ENCODE measurements around the gene TMEM9.
A peak's percentile ranks its signal among the peaks of the same experiment; 100 is the strongest.

Gene TMEM9

DNA sequence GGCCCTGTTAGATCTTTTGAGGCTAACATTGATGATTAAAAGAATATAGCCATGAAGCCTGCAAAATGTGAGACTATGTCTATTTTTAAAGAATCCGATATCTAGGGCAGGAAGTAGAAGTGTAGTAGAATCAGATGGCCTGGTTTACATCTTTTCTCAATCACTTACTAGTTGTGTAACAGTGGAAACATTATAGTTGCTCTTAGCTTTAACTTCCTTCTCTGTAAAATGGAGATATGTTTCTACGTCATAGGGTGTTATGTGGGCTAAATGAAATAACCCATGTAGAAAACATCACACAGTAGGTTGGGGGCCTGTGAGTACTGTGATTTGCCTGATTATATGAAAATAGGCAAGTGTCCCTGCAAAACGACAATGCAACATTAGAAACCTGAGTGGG is 31.9 kb upstream of the TMEM9 start:
- TF ChIP-seq, protein P1, sequence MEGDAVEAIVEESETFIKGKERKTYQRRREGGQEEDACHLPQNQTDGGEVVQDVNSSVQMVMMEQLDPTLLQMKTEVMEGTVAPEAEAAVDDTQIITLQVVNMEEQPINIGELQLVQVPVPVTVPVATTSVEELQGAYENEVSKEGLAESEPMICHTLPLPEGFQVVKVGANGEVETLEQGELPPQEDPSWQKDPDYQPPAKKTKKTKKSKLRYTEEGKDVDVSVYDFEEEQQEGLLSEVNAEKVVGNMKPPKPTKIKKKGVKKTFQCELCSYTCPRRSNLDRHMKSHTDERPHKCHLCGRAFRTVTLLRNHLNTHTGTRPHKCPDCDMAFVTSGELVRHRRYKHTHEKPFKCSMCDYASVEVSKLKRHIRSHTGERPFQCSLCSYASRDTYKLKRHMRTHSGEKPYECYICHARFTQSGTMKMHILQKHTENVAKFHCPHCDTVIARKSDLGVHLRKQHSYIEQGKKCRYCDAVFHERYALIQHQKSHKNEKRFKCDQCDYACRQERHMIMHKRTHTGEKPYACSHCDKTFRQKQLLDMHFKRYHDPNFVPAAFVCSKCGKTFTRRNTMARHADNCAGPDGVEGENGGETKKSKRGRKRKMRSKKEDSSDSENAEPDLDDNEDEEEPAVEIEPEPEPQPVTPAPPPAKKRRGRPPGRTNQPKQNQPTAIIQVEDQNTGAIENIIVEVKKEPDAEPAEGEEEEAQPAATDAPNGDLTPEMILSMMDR (IDR thresholded peaks at IDR 0.05; ENCODE audit: low read depth, low read length), result no peak
- no peak for TF ChIP-seq EZH2phosphoT487 (IDR thresholded peaks at IDR 0.05; ENCODE audit: low read depth)
- Histone ChIP-seq H4K20me1 (ENCODE audit: insufficient read depth, low read length) (no peaks in the 10 kb centered on the region), H3K4me2 (ENCODE audit: low read length) (no peak overlapping the region), H2AFZ (ENCODE audit: low read depth, low read length) (no peak overlapping the region), H3K9me3 (ENCODE audit: insufficient read depth, low read length) (no peaks in the 10 kb centered on the region), H3K79me2 (ENCODE audit: low read length) (no peaks in the 10 kb centered on the region), H3K9ac (ENCODE audit: low read length) (no peak overlapping the region), H3K27me3 (ENCODE audit: low read depth, low read length) (peaks cover 67% of the 10 kb centered on the region), H3K4me1 (ENCODE audit: low read length) (no peaks in the 10 kb centered on the region), H3K4me3 (ENCODE audit: low read length) (no peak overlapping the region), H3K36me3 (replicated peaks; ENCODE audit: low read depth, low read length) (no peaks in the 10 kb centered on the region), H3K27ac (ENCODE audit: low read length) (no peak overlapping the region)

DNA sequence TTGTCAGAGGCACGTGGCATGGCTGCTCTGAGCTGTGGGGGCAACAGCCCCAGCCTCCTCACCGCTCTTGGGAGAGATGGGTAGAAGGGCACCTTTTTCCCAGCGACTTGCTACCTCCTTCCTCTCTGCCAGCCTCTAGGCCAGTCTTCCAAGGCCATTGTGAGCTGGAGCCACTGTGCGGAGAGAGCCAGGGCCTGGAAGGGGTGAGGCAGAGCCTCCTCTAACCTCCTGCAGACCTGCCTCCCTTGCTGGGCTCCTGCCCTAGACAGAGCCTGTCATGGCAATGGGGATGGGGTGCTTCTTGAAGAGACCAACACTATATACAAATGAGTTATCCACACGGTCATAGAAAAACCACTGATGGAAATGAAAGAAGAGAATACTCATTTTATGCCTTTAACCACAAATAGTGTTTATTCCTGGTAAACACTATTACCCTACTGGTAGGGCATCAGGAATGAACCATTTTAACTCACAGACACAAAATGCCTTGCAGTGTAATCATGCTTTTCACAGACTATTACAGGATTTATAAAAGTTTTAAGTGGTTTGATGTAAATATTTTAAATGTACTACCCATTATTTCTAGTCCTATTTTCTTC is 31.4 kb upstream of the TMEM9 start:
- no peaks in the 10 kb centered on the region for H4K20me1 ChIP-seq (ENCODE audit: insufficient read depth, low read length)
- no peak overlapping the region for H3K4me2 ChIP-seq (ENCODE audit: low read length)
- no peaks in the 10 kb centered on the region for H3K79me2 ChIP-seq (ENCODE audit: low read length)
- no peak overlapping the region for H2AFZ ChIP-seq (ENCODE audit: low read depth, low read length)
- H3K9me3 ChIP-seq (ENCODE audit: insufficient read depth, low read length), result no peaks in the 10 kb centered on the region
- no peak overlapping the region for H3K27ac ChIP-seq (ENCODE audit: low read length)
- no peak overlapping the region for H3K4me3 ChIP-seq (ENCODE audit: low read length)
- no peak for TF ChIP-seq EZH2phosphoT487 (IDR thresholded peaks at IDR 0.05; ENCODE audit: low read depth)
- TF ChIP-seq, protein P1 (IDR thresholded peaks at IDR 0.05; ENCODE audit: low read depth, low read length), result no peak
- H3K4me1 ChIP-seq (ENCODE audit: low read length), result no peaks in the 10 kb centered on the region
- peaks cover 67% of the 10 kb centered on the region for H3K27me3 ChIP-seq (ENCODE audit: low read depth, low read length)
- H3K9ac ChIP-seq (ENCODE audit: low read length), result no peak overlapping the region
- H3K36me3 ChIP-seq (replicated peaks; ENCODE audit: low read depth, low read length), result no peaks in the 10 kb centered on the region

DNA sequence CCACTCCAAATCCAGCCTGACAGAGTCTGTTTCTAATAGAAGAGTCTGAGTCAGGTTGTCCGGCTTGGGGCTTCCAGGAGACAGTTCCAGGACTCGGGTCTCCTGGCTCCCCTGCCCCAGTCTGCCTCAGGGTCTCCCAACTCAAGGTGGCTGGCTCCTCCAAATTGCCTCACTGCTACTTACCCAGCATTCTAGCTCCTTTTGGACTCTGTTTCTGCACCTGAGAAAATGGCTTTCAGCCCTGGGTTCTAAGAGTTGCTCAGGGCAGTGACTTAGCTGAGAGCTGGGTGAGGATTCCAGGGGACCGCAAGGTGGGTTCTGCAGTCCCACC is 30.8 kb upstream of the TMEM9 start:
- no peaks in the 10 kb centered on the region for H3K36me3 ChIP-seq (replicated peaks; ENCODE audit: low read depth, low read length)
- no peak for TF ChIP-seq EZH2phosphoT487 (IDR thresholded peaks at IDR 0.05; ENCODE audit: low read depth)
- TF ChIP-seq, protein P1 (IDR thresholded peaks at IDR 0.05; ENCODE audit: low read depth, low read length), result no peak
- no peak overlapping the region for H3K27ac ChIP-seq (ENCODE audit: low read length)
- peaks cover 67% of the 10 kb centered on the region for H3K27me3 ChIP-seq (ENCODE audit: low read depth, low read length)
- peaks cover 5% of the 10 kb centered on the region for H3K4me1 ChIP-seq (ENCODE audit: low read length)
- no peak overlapping the region for H3K9ac ChIP-seq (ENCODE audit: low read length)
- no peaks in the 10 kb centered on the region for H3K79me2 ChIP-seq (ENCODE audit: low read length)
- H4K20me1 ChIP-seq (ENCODE audit: insufficient read depth, low read length), result no peaks in the 10 kb centered on the region
- no peak overlapping the region for H3K4me2 ChIP-seq (ENCODE audit: low read length)
- H3K9me3 ChIP-seq (ENCODE audit: insufficient read depth, low read length), result no peaks in the 10 kb centered on the region
- H3K4me3 ChIP-seq (ENCODE audit: low read length), result no peak overlapping the region
- no peak overlapping the region for H2AFZ ChIP-seq (ENCODE audit: low read depth, low read length)

DNA sequence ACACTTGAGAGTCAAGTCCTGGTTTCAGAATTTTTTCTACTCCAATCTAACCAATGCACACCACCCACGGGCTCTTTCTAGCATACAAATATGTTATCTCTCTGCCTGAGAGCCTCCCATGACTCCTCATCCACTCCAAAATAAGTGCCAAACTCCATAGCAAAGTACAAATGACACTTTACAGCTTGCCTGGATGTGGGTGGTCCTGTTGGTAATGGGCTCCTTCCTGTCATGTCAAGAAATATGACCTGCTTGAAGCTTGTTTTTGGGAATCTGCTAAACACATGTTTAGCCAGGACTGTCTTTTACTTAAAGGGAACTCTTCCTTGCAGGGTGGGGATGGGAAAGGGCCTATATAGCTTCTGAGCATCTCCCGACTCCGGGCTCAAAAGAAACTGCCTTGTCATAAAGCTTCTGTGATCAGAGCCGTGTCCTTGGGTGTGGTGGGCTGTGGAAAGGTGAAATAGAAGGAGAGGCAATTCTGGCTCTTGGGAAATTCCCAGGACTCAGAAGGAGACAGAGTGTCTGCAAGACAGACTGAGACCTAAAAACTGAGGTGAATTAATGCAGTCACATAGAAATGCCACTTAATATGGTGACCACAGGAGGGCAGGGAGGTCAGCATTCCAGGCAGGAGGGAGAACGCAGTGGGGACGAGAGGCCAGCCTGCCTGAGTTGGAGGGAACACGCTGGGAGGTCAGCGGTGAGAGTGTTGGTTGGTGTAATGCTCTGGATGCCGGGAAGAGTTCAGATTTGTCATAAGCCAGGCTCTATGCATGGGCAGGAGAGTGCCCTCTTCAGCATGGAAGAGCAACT is 30.2 kb upstream of the TMEM9 start:
- no peaks in the 10 kb centered on the region for H4K20me1 ChIP-seq (ENCODE audit: insufficient read depth, low read length)
- H3K79me2 ChIP-seq (ENCODE audit: low read length), result no peaks in the 10 kb centered on the region
- TF ChIP-seq, protein P1 (IDR thresholded peaks at IDR 0.05; ENCODE audit: low read depth, low read length), result peak; percentile 47
- no peak for TF ChIP-seq EZH2phosphoT487 (IDR thresholded peaks at IDR 0.05; ENCODE audit: low read depth)
- H3K9ac ChIP-seq (ENCODE audit: low read length), result no peak overlapping the region
- no peak overlapping the region for H2AFZ ChIP-seq (ENCODE audit: low read depth, low read length)
- no peaks in the 10 kb centered on the region for H3K9me3 ChIP-seq (ENCODE audit: insufficient read depth, low read length)
- peaks cover 66% of the 10 kb centered on the region for H3K27me3 ChIP-seq (ENCODE audit: low read depth, low read length)
- H3K4me1 ChIP-seq (ENCODE audit: low read length), result peaks cover 6% of the 10 kb centered on the region
- H3K36me3 ChIP-seq (replicated peaks; ENCODE audit: low read depth, low read length), result no peaks in the 10 kb centered on the region
- H3K4me2 ChIP-seq (ENCODE audit: low read length), result no peak overlapping the region
- H3K27ac ChIP-seq (ENCODE audit: low read length), result no peak overlapping the region
- no peak overlapping the region for H3K4me3 ChIP-seq (ENCODE audit: low read length)
